Measurements from ENCODE around the gene WDR82.

GRCh38 chr3:52248816-52249547 lies 29.5 kb downstream of the WDR82 start:
- TF ChIP-seq ELK3 (CRISPR knock-in tag; IDR thresholded peaks at IDR 0.05) (no peak), E2F4 (CRISPR knock-in tag; IDR thresholded peaks at IDR 0.05; ENCODE audit: low read depth) (no peak), NFYB (IDR thresholded peaks at IDR 0.05; ENCODE audit: extremely low read depth, insufficient read length) (no peak), C11orf30 (IDR thresholded peaks at IDR 0.05; ENCODE audit: low read depth) (no peak), ZNF274 (IDR thresholded peaks at IDR 0.05; ENCODE audit: borderline replicate concordance, low read depth, low read length) (no peak), REST (IDR thresholded peaks at IDR 0.05; ENCODE audit: borderline replicate concordance) (no peak), REST (CRISPR knock-in tag; IDR thresholded peaks at IDR 0.05; ENCODE audit: low read depth) (no peak)
- TF ChIP-seq, protein P1, sequence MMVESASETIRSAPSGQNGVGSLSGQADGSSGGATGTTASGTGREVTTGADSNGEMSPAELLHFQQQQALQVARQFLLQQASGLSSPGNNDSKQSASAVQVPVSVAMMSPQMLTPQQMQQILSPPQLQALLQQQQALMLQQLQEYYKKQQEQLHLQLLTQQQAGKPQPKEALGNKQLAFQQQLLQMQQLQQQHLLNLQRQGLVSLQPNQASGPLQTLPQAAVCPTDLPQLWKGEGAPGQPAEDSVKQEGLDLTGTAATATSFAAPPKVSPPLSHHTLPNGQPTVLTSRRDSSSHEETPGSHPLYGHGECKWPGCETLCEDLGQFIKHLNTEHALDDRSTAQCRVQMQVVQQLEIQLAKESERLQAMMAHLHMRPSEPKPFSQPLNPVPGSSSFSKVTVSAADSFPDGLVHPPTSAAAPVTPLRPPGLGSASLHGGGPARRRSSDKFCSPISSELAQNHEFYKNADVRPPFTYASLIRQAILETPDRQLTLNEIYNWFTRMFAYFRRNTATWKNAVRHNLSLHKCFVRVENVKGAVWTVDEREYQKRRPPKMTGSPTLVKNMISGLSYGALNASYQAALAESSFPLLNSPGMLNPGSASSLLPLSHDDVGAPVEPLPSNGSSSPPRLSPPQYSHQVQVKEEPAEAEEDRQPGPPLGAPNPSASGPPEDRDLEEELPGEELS (CRISPR knock-in tag; IDR thresholded peaks at IDR 0.05; ENCODE audit: borderline replicate concordance): no peak
- TF ChIP-seq, protein P2, sequence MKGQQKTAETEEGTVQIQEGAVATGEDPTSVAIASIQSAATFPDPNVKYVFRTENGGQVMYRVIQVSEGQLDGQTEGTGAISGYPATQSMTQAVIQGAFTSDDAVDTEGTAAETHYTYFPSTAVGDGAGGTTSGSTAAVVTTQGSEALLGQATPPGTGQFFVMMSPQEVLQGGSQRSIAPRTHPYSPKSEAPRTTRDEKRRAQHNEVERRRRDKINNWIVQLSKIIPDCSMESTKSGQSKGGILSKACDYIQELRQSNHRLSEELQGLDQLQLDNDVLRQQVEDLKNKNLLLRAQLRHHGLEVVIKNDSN (CRISPR knock-in tag; IDR thresholded peaks at IDR 0.05): no peak
